Small intestine (tissue), 7 donors: ENCODE data around the gene EPC1. TPM values are rescaled to one million over a fixed set of nuclear protein-coding genes. Genes with fewer than 3 reads are reported as not detected.
"Not testable (repeated sequence)": the region's sequence is repeated elsewhere in the genome, so short reads cannot be mapped to it uniquely, and the experiment has no call there.

ENCODE experiments used
- DNase-seq, 2 donors: peaks; one replicate each; pipeline versions ENCODE4 v3.0.0 to v3.0.0-alpha.2; 2013
- FAIRE-seq: peaks from 2 replicates; lab custom pipeline; 2012; peaks lifted over from hg19 to GRCh38; lab: Jason Lieb, UNC
- H3K27ac ChIP-seq, 3 donors: one replicate each; pipeline ENCODE4 v1.5.1; 2013; ENCODE audit warnings: low read length in 2 of 3, mild to moderate bottlenecking in 2 of 3, control low read depth in 1 of 3, inconsistent platforms in 1 of 3, low read depth in 1 of 3, moderate library complexity in 1 of 3
- H3K27me3 ChIP-seq, 3 donors: one replicate each; pipeline ENCODE4 v1.6.1; 2013; ENCODE audit warnings: low read length in 3 of 3, inconsistent platforms in 1 of 3; ENCODE audit not compliant: control insufficient read depth in 3 of 3, insufficient read depth in 3 of 3
- H3K36me3 ChIP-seq, 3 donors: one replicate each; pipeline ENCODE4 v1.6.1; 2013; ENCODE audit warnings: low read length in 3 of 3, inconsistent platforms in 1 of 3, low read depth in 1 of 3, mild to moderate bottlenecking in 1 of 3, moderate library complexity in 1 of 3; ENCODE audit not compliant: control insufficient read depth in 3 of 3, insufficient read depth in 2 of 3
- H3K4me1 ChIP-seq, 3 donors: one replicate each; pipeline ENCODE4 v1.6.1; 2013; ENCODE audit warnings: low read length in 2 of 3, inconsistent platforms in 1 of 3, low read depth in 1 of 3, mild to moderate bottlenecking in 1 of 3, moderate library complexity in 1 of 3; ENCODE audit not compliant: control insufficient read depth in 3 of 3, insufficient read depth in 2 of 3
- H3K4me3 ChIP-seq, 3 donors: one replicate each; pipeline ENCODE4 v1.5.1; 2013; ENCODE audit warnings: low read length in 3 of 3, control low read depth in 1 of 3, inconsistent platforms in 1 of 3, low read depth in 1 of 3, mild to moderate bottlenecking in 1 of 3, moderate library complexity in 1 of 3
- H3K9me3 ChIP-seq, 2 donors: one replicate each; pipeline ENCODE4 v1.6.1; 2013; ENCODE audit warnings: low read depth in 1 of 2, low read length in 1 of 2; ENCODE audit not compliant: control insufficient read depth in 2 of 2, insufficient read depth in 1 of 2
- WGBS, 3 donors: extraction: QIAGEN DNeasy Blood & Tissue Kit; methylation state at CpG; one replicate each; pipeline ENCODE4 v1.1.7; 2013; 5-methylcytosine and 5-hydroxymethylcytosine counted together
- polyA plus RNA-seq, 4 donors: library from polyadenylated mRNA; stranded (reverse) in 3 of 4; unstranded in 1 of 4; fragments of 200-250 nt in 3 of 4; fragments of 120-200 nt in 1 of 4; gene quantifications; one replicate each; pipeline versions ENCODE4 v1.2.1 to v1.2.3, GENCODE V29; 2013
- donor health status: healthy with polysubstance abuse.
- donor health status: control.
- donor health status: control.
- donor health status: Bipolar disorder and iron deficiency.
- donor health status: healthy.

Gene EPC1
- polyA plus RNA-seq, 4 donors, result 12.8 to 42.6 (median 13.3) TPM

GRCh38 chr10:32256613-32257437, 90.1 kb downstream of the EPC1 start:
- Histone ChIP-seq H3K9me3 (no peaks in the 10 kb centered on the region), H3K36me3 (no peaks in the 10 kb centered on the region), H3K4me1 (peaks cover 0 to 5% (median 3%) of the 10 kb centered on the region in 3 donors), H3K4me3 (no peak overlapping the region), H3K27me3 (no peaks in the 10 kb centered on the region), H3K27ac (no peak overlapping the region)
- DNase-seq, result peak; percentile 70 to 76
- 25 to 31% (median 26%) methylated on average over 12 of the region's 12 CpGs for WGBS, 3 donors
- no peak for FAIRE-seq

GRCh38 chr10:32253821-32254220, 93.1 kb downstream of the EPC1 start:
- no peak overlapping the region for H3K4me3 ChIP-seq
- FAIRE-seq (no peak), DNase-seq (no peak)
- no peaks in the 10 kb centered on the region for H3K9me3 ChIP-seq
- H3K36me3 ChIP-seq, result no peaks in the 10 kb centered on the region
- no peak overlapping the region for H3K27ac ChIP-seq
- no peaks in the 10 kb centered on the region for H3K27me3 ChIP-seq
- 88 to 91% (median 89%) methylated on average over 2 of the region's 2 CpGs for WGBS, 3 donors
- H3K4me1 ChIP-seq, result peaks cover 0 to 5% (median 3%) of the 10 kb centered on the region in 3 donors

- FAIRE-seq (no peak), DNase-seq (peak; percentile 66 to 72)
- no peak overlapping the region for H3K4me3 ChIP-seq
- peaks cover 0 to 5% (median 3%) of the 10 kb centered on the region in 3 donors for H3K4me1 ChIP-seq
- no peak overlapping the region for H3K27ac ChIP-seq
- 71 to 85% (median 72%) methylated on average over 4 of the region's 4 CpGs for WGBS, 3 donors
- H3K36me3 ChIP-seq, result no peaks in the 10 kb centered on the region
- no peaks in the 10 kb centered on the region for H3K9me3 ChIP-seq
- H3K27me3 ChIP-seq, result no peaks in the 10 kb centered on the region
These were observed 93.7 kb downstream of the EPC1 start for GRCh38 chr10:32253276-32253675.

- not testable (repeated sequence) for H3K4me3 ChIP-seq, H3K4me1 ChIP-seq, FAIRE-seq, H3K27me3 ChIP-seq, DNase-seq, H3K36me3 ChIP-seq, H3K27ac ChIP-seq, H3K9me3 ChIP-seq
- WGBS, 3 donors, result 36 to 62% (median 56%) methylated on average over 3 of the region's 3 CpGs
These were observed 96.5 kb downstream of the EPC1 start for GRCh38 chr10:32250489-32250888.

DNA sequence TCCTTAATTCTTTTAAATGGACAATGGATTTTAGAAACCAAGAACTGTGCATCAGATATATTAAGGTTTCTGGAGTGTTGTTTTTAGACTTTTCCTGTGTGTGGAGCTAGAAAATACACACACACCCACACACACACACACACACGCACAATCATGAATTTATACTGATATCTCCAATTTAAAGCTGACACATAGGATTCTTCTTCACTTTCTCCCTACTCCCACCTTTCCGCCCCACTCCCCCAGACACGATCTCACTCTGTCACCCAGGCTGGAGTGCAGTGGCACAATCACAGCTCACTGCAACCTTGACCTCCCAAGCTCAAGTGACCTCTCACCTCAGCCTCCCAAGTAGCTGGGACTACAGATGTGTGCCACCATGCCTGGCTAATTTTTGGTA, 100.3 kb downstream of the EPC1 start:
- H3K27me3 ChIP-seq, result no peaks in the 10 kb centered on the region
- no peaks in the 10 kb centered on the region for H3K4me1 ChIP-seq
- no peaks in the 10 kb centered on the region for H3K9me3 ChIP-seq
- WGBS, 3 donors, result 83 to 94% (median 91%) methylated on average over 3 of the region's 3 CpGs
- H3K27ac ChIP-seq, result no peak overlapping the region
- no peak for FAIRE-seq
- DNase-seq, result no peak
- H3K36me3 ChIP-seq, result no peaks in the 10 kb centered on the region
- H3K4me3 ChIP-seq, result no peak overlapping the region

DNA sequence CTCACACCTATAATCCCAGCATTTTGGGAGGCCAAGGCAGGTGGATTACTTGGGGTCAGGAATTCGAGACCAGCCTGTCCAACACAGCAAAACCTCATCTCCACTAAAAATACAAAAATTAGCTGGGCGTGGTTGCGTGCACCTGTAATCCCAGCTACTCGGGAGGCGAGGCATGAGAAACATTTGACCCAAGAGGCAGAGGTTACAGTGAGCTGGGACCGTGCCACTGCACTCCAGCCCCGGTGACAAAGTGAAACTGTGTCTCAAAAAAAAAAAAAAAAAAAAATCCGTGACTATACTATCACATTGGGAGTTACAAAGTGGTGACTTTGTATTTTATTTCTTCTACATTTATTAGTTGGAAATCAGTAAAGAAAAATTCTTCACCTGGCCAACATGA, 101.2 kb downstream of the EPC1 start:
- DNase-seq (peak in 1 of 2 donors; percentile 71), FAIRE-seq (no peak)
- Histone ChIP-seq H3K4me1 (no peaks in the 10 kb centered on the region), H3K9me3 (no peaks in the 10 kb centered on the region), H3K36me3 (no peaks in the 10 kb centered on the region), H3K27me3 (no peaks in the 10 kb centered on the region), H3K27ac (no peak overlapping the region), H3K4me3 (no peak overlapping the region)
- 21 to 57% (median 49%) methylated on average over 8 of the region's 8 CpGs for WGBS, 3 donors

GRCh38 chr10:32244421-32245207, 102.3 kb downstream of the EPC1 start:
- no peak for FAIRE-seq

DNA sequence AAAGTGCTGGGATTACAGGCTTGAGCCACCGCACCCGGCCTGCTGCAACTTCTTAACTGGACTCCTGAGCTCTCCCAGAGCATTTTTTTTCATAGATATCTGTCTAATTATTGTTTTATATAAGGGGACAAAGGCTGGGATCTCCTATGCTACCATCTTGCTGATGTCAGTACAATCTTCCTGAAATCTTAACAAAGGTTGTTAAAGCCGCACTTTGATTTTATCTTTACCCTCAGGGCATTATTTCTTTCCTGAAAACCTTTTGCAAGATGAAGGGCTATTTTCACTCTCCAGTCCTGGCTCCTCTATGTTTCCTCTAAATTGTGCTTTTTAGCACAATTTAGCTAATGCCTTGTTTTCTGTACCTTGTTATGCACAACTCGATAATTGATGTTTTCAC, 102.9 kb downstream of the EPC1 start:
- FAIRE-seq (no peak), DNase-seq (no peak)
- Histone ChIP-seq H3K27ac (no peak overlapping the region), H3K4me3 (no peak overlapping the region), H3K9me3 (no peaks in the 10 kb centered on the region), H3K36me3 (no peaks in the 10 kb centered on the region), H3K27me3 (no peaks in the 10 kb centered on the region), H3K4me1 (no peaks in the 10 kb centered on the region)
- 56 to 83% (median 61%) methylated on average over 4 of the region's 4 CpGs for WGBS, 3 donors

More at GRCh38 chr10:32244421-32245207, 102.3 kb downstream of the EPC1 start:
- Histone ChIP-seq H3K27me3 (no peaks in the 10 kb centered on the region), H3K27ac (no peak overlapping the region), H3K36me3 (no peaks in the 10 kb centered on the region), H3K4me3 (no peak overlapping the region), H3K4me1 (no peaks in the 10 kb centered on the region), H3K9me3 (no peaks in the 10 kb centered on the region)
- DNase-seq, result no peak
- 79 to 85% (median 80%) methylated on average over 3 of the region's 3 CpGs for WGBS, 3 donors
